Measurements from ENCODE around the gene MAST4.

The MAST4 gene

GRCh38 chr5:66881480-66882161 is 285.4 kb downstream of the MAST4 start:
- no peak for DNase-seq

GRCh38 chr5:66882606-66883227 is 286.5 kb downstream of the MAST4 start:
- DNase-seq = no peak

GRCh38 chr5:66884564-66885243 is 288.5 kb downstream of the MAST4 start:
- no peak for DNase-seq

- no peak for DNase-seq
Observed at GRCh38 chr5:66886941-66887340, 290.7 kb downstream of the MAST4 start.

GRCh38 chr5:66888613-66889012 is 292.4 kb downstream of the MAST4 start:
- DNase-seq = no peak

GRCh38 chr5:66889056-66889455 is 292.9 kb downstream of the MAST4 start:
- no peak for DNase-seq

- no peak for DNase-seq
Observed at GRCh38 chr5:66889524-66889923, 293.3 kb downstream of the MAST4 start.

GRCh38 chr5:66891184-66891925 is 295.2 kb downstream of the MAST4 start:
- no peak for DNase-seq

- DNase-seq = no peak
Observed at GRCh38 chr5:66892716-66893115, 296.5 kb downstream of the MAST4 start.

- no peak for DNase-seq
Observed at GRCh38 chr5:66894480-66895240, 298.5 kb downstream of the MAST4 start.

GRCh38 chr5:66896171-66896570 is 300.0 kb downstream of the MAST4 start:
- DNase-seq = no peak

- no peak for DNase-seq
Observed at GRCh38 chr5:66897356-66897755, 301.2 kb downstream of the MAST4 start.

GRCh38 chr5:66898241-66898995 is 302.2 kb downstream of the MAST4 start:
- DNase-seq = peak; percentile 12

- no peak for DNase-seq
Observed at GRCh38 chr5:66903218-66903617, 307.0 kb downstream of the MAST4 start.

GRCh38 chr5:66903709-66904108 is 307.5 kb downstream of the MAST4 start:
- no peak for DNase-seq

GRCh38 chr5:66904189-66904588 is 308.0 kb downstream of the MAST4 start:
- DNase-seq = no peak

GRCh38 chr5:66906021-66906420 is 309.8 kb downstream of the MAST4 start:
- DNase-seq = no peak

- no peak for DNase-seq
Observed at GRCh38 chr5:66908230-66908629, 312.0 kb downstream of the MAST4 start.

- DNase-seq = no peak
Observed at GRCh38 chr5:66909364-66909763, 313.2 kb downstream of the MAST4 start.

GRCh38 chr5:66912787-66913186 is 316.6 kb downstream of the MAST4 start:
- DNase-seq = no peak

GRCh38 chr5:66915531-66915930 is 319.3 kb downstream of the MAST4 start:
- no peak for DNase-seq

- no peak for DNase-seq
Observed at GRCh38 chr5:66922881-66923280, 326.7 kb downstream of the MAST4 start.
